H9 (cell line): ENCODE measurements around the gene TMEM184A. TPM values are rescaled to one million over a fixed set of nuclear protein-coding genes. Genes with fewer than 3 reads are reported as not detected.

Source experiments
- DNase-seq: peaks from one replicate; pipeline ENCODE4 v3.0.0-alpha.2; 2017
- H2AFZ ChIP-seq: one replicate; pipeline ENCODE4 v1.6.1; 2013; ENCODE audit warnings: mild to moderate bottlenecking, low read length, control low read depth, moderate library complexity
- H2AK5ac ChIP-seq: 2 replicates; pipeline ENCODE4 v1.6.1; 2013; ENCODE audit warnings: low read length, control low read depth, mixed read lengths; ENCODE audit not compliant: insufficient read length
- H2BK120ac ChIP-seq: one replicate; pipeline ENCODE4 v1.6.1; 2013; ENCODE audit warnings: low read depth, mild to moderate bottlenecking, low read length, control low read depth, inconsistent platforms; ENCODE audit not compliant: poor library complexity, severe bottlenecking
- H2BK12ac ChIP-seq: 2 replicates; pipeline ENCODE4 v1.6.1; 2013; ENCODE audit warnings: low read length, control low read depth, mixed read lengths, low read depth; ENCODE audit not compliant: insufficient read length
- H2BK15ac ChIP-seq: 2 replicates; pipeline ENCODE4 v1.6.1; 2013; ENCODE audit warnings: low read depth, low read length, control low read depth
- H2BK20ac ChIP-seq: one replicate; pipeline ENCODE4 v1.6.1; 2013; ENCODE audit warnings: low read depth, mild to moderate bottlenecking, low read length, control low read depth, inconsistent platforms; ENCODE audit not compliant: poor library complexity, severe bottlenecking
- H2BK5ac ChIP-seq: 2 replicates; pipeline ENCODE4 v1.6.1; 2013; ENCODE audit warnings: low read length, control low read depth, mixed read lengths; ENCODE audit not compliant: insufficient read length
- H3K14ac ChIP-seq: 2 replicates; pipeline ENCODE4 v1.6.1; 2013; ENCODE audit warnings: low read length, control low read depth; ENCODE audit not compliant: insufficient read depth
- H3K18ac ChIP-seq: 2 replicates; pipeline ENCODE4 v1.6.1; 2013; ENCODE audit warnings: low read depth, mild to moderate bottlenecking, mixed read lengths, low read length, control low read depth; ENCODE audit not compliant: insufficient read length
- H3K23ac ChIP-seq: 2 replicates; pipeline ENCODE4 v1.6.1; 2013; ENCODE audit warnings: low read length, control low read depth, mixed read lengths, low read depth; ENCODE audit not compliant: insufficient read length
- H3K23me2 ChIP-seq: 2 replicates; pipeline ENCODE4 v1.6.1; 2013; ENCODE audit warnings: low read depth, mild to moderate bottlenecking, mixed read lengths, low read length, control low read depth; ENCODE audit not compliant: insufficient read length, poor library complexity, severe bottlenecking
- H3K27ac ChIP-seq: 2 replicates; pipeline ENCODE4 v1.5.1; 2013; ENCODE audit warnings: low read length, control low read depth, mixed read lengths, low read depth; ENCODE audit not compliant: insufficient read length
- H3K27me3 ChIP-seq: 2 replicates; pipeline ENCODE4 v1.6.1; 2013; ENCODE audit warnings: low read length, control low read depth, inconsistent platforms; ENCODE audit not compliant: insufficient read depth
- H3K4ac ChIP-seq: 2 replicates; pipeline ENCODE4 v1.6.1; 2013; ENCODE audit warnings: low read depth, mild to moderate bottlenecking, control low read depth, inconsistent platforms, low read length, moderate library complexity
- H3K4me1 ChIP-seq: 2 replicates; pipeline ENCODE4 v1.6.1; 2013; ENCODE audit warnings: low read length, control low read depth, inconsistent platforms; ENCODE audit not compliant: insufficient read depth
- H3K4me2 ChIP-seq: 2 replicates; pipeline ENCODE4 v1.6.1; 2013; ENCODE audit warnings: low read length, control low read depth, mixed read lengths; ENCODE audit not compliant: insufficient read length, insufficient read depth
- H3K56ac ChIP-seq: 2 replicates; pipeline ENCODE4 v1.6.1; 2013; ENCODE audit warnings: low read depth, mild to moderate bottlenecking, mixed read lengths, low read length, control low read depth; ENCODE audit not compliant: insufficient read length
- H3K79me1 ChIP-seq: 2 replicates; pipeline ENCODE4 v1.6.1; 2013; ENCODE audit warnings: low read depth, mild to moderate bottlenecking, moderate library complexity, low read length, control low read depth, inconsistent platforms; ENCODE audit not compliant: insufficient read depth, poor library complexity, severe bottlenecking
- H3K79me2 ChIP-seq: 2 replicates; pipeline ENCODE4 v1.6.1; 2013; ENCODE audit warnings: low read length, control low read depth, inconsistent platforms; ENCODE audit not compliant: insufficient read depth
- H3K9ac ChIP-seq: 2 replicates; pipeline ENCODE4 v1.6.1; 2013; ENCODE audit warnings: low read length, control low read depth, mixed read lengths; ENCODE audit not compliant: insufficient read length; ENCODE audit errors: extremely low read depth
- H3K9me3 ChIP-seq: one replicate; pipeline ENCODE4 v1.6.1; 2013; ENCODE audit warnings: low read depth, low read length, inconsistent platforms; ENCODE audit not compliant: control insufficient read depth
- H3T11ph ChIP-seq: one replicate; pipeline ENCODE4 v1.6.1; 2013; ENCODE audit warnings: mild to moderate bottlenecking, low read length, control low read depth, inconsistent platforms
- H4K20me1 ChIP-seq: one replicate; pipeline ENCODE4 v1.6.1; 2013; ENCODE audit not compliant: control insufficient read depth, insufficient read length, insufficient read depth
- H4K5ac ChIP-seq: 2 replicates; pipeline ENCODE4 v1.6.1; 2013; ENCODE audit warnings: low read depth, mild to moderate bottlenecking, mixed read lengths, low read length, control low read depth; ENCODE audit not compliant: insufficient read length
- H4K8ac ChIP-seq: replicated peaks from 2 replicates; pipeline ENCODE4 v1.6.1; 2013; ENCODE audit warnings: low read length, control low read depth, mixed read lengths, low read depth; ENCODE audit not compliant: insufficient read length
- H4K91ac ChIP-seq: 2 replicates; pipeline ENCODE4 v1.6.1; 2013; ENCODE audit warnings: low read depth, mild to moderate bottlenecking, moderate library complexity, mixed read lengths, low read length, control low read depth; ENCODE audit not compliant: insufficient read length
- H3K27ac Mint-ChIP-seq, 3 experiments: 2 replicates in 2 of 3; 3 replicates in 1 of 3; pipeline ENCODE4 v1.8.0; 2020 to 2021; ENCODE audit warnings: mixed read lengths in 3 of 3, mild to moderate bottlenecking in 1 of 3, moderate library complexity in 1 of 3
- H3K27me3 Mint-ChIP-seq: 2 replicates; pipeline ENCODE4 v1.8.0; 2021; ENCODE audit warnings: low read depth, mild to moderate bottlenecking, moderate library complexity, mixed read lengths
- H3K36me3 Mint-ChIP-seq, 3 experiments: 2 replicates in 2 of 3; 3 replicates in 1 of 3; pipeline ENCODE4 v1.8.0; 2020 to 2021; ENCODE audit warnings: low read depth in 3 of 3, mixed read lengths in 3 of 3; ENCODE audit not compliant: insufficient read depth in 1 of 3
- H3K4me1 Mint-ChIP-seq, 2 experiments: 2 replicates each; pipeline ENCODE4 v1.8.0; 2020; ENCODE audit warnings: mixed read lengths in 2 of 2
- H3K4me3 Mint-ChIP-seq, 2 experiments: 2 replicates in 1 of 2; 3 replicates in 1 of 2; pipeline ENCODE4 v1.8.0; 2020 to 2021; ENCODE audit warnings: mild to moderate bottlenecking in 2 of 2, mixed read lengths in 2 of 2, moderate library complexity in 1 of 2
- H3K9me3 Mint-ChIP-seq, 2 experiments: 2 replicates in 1 of 2; 3 replicates in 1 of 2; pipeline ENCODE4 v1.8.0; 2020; ENCODE audit warnings: mild to moderate bottlenecking in 2 of 2, mixed read lengths in 2 of 2, moderate library complexity in 1 of 2
- CTCF ChIP-seq: fragments of 200-600 bp; sonication (generic); conservative IDR thresholded peaks from 3 replicates; pipeline ENCODE4 v1.8.0; 2021; ENCODE audit warnings: antibody characterized with exemption, mild to moderate bottlenecking
- WGBS: extraction: QIAGEN DNeasy Blood & Tissue Kit; methylation state at CpG from one replicate; pipeline ENCODE4 v1.1.7; 2013; ENCODE audit warnings: missing lambda C conversion rate, low lambda C conversion rate, mixed read lengths; ENCODE audit not compliant: insufficient read length; ENCODE audit errors: extremely low coverage; 5-methylcytosine and 5-hydroxymethylcytosine counted together
- total RNA-seq: library from RNA; stranded (reverse); gene quantifications from 2 replicates; pipeline ENCODE4 v1.2.1, GENCODE V29; 2021

TMEM184A gene
- total RNA-seq, 1 experiment from 2014 or later: 1.3 TPM

GRCh38 chr7:1497293-1497927 lies 58.6 kb downstream of the TMEM184A start:
- H3K27ac ChIP-seq: no peak overlapping the region
- H2BK15ac ChIP-seq: no peak overlapping the region
- no peak overlapping the region for H3K4me2 ChIP-seq
- no peak overlapping the region for H4K91ac ChIP-seq
- no peaks in the 10 kb centered on the region for H3K4me1 ChIP-seq
- no CpG with 5 or more reads among the region's 37 CpGs for WGBS
- no peak overlapping the region for H2AFZ ChIP-seq
- Mint-ChIP-seq H3K4me1 (0 out of 4 replicates have a peak, but pooled peaks cover 0 to 2% of the 10 kb centered on the region in 2 experiments), H3K27ac (no peak overlapping the region), H3K9me3 (no peaks in the 10 kb centered on the region), H3K36me3 (peaks cover 25 to 69% (median 57%) of the 10 kb centered on the region in 3 experiments; a peak in 6 of 7 replicates), H3K27me3 (no peaks in the 10 kb centered on the region), H3K4me3 (no peak overlapping the region)
- H3K4ac ChIP-seq: no peak overlapping the region
- no peak overlapping the region for H2BK12ac ChIP-seq
- no peaks in the 10 kb centered on the region for H3K23me2 ChIP-seq
- no peak overlapping the region for H2BK120ac ChIP-seq
- H3K79me2 ChIP-seq: peaks cover 6% of the 10 kb centered on the region; the same call in 1 of the 2 replicates
- H3K14ac ChIP-seq: no peak overlapping the region
- no peak overlapping the region for H3T11ph ChIP-seq
- no peak overlapping the region for H3K56ac ChIP-seq
- TF ChIP-seq CTCF: no peak
- H2BK5ac ChIP-seq: no peak overlapping the region
- no peak overlapping the region for H4K8ac ChIP-seq
- H4K20me1 ChIP-seq: no peaks in the 10 kb centered on the region
- no peak overlapping the region for H3K18ac ChIP-seq
- DNase-seq: no peak
- H3K9ac ChIP-seq: no peak overlapping the region
- H4K5ac ChIP-seq: no peak overlapping the region
- H2AK5ac ChIP-seq: no peak overlapping the region
- H3K23ac ChIP-seq: no peak overlapping the region
- no peaks in the 10 kb centered on the region for H3K79me1 ChIP-seq
- H3K27me3 ChIP-seq: no peaks in the 10 kb centered on the region
- no peaks in the 10 kb centered on the region for H3K9me3 ChIP-seq
- no peak overlapping the region for H2BK20ac ChIP-seq
